Right ventricle myocardium inferior (tissue), 1 donor: ENCODE measurements around the gene TCF7L2. TPM values are rescaled to one million over a fixed set of nuclear protein-coding genes. Genes with fewer than 3 reads are reported as not detected.

Source experiments
- ATAC-seq: fragments of 200-7000 bp; cut with Tn5 transposase; one replicate; pipeline ENCODE4 v1.9.1; 2020; ENCODE audit warnings: mild to moderate bottlenecking, moderate library complexity
- DNase-seq: peaks from one replicate; pipeline ENCODE4 v3.0.0; 2021; ENCODE audit errors: missing footprints
- intact Hi-C: fragments of 100-400 bp; cut with DNase I; formaldehyde crosslinking; loops from one replicate; pipeline ENCODE4 v1.11.0; 2022
- total RNA-seq: library from RNA; stranded (reverse); fragmentation: NEBNext Ultra II Directional; extraction: Animal tissue kit (Norgen Biotek cat#: 25700); gene quantifications from one replicate; pipeline ENCODE4 v1.2.1, GENCODE V29; 2021
- donor health status: DM: no; HTN: yes; CAD: no; lungs with severe emphysema.

The TCF7L2 gene
- total RNA-seq, 1 donor from 2014 or later, result 12.4 TPM

DNA sequence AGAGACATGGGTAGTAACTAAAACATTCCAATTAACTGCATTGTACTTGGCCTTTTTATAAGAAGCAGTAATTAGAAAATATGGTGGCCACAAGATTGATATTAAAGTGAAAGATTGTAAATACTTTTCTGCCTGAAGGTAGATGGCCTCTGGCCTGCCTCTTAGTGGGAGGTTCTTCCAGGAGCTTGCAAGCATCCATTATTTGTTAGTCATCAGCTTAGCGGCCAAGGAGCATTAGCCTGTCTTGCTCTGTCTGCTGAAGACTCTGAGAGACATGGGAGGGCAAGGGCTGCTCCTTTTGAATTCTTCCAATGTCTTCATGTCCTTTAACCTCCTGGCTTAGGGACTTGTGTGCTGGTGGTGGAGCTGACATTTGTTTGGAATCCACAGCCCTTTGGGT, 80.4 kb downstream of the TCF7L2 start:
- intact Hi-C loops, result no loop called here
- DNase-seq (no peak), ATAC-seq (no peak)

DNA sequence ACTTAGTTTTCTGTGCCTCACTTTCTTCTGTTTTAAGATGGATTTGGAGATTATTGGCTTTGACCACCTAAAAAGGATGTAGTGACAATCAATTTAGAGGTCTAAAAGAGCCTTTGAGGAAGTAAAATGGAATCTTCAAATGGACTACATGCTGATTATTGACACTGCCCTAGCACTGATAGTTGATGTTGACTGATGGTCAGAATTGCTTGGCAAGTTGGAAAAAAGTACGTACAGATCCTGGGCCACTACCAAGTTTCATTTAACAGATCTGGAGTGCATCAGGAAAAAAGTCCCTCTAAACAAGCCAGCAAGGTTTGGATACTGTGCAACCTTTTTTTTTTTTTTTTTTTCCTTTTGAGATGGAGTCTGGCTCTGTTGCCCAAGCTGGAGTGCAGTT, 81.1 kb downstream of the TCF7L2 start:
- DNase-seq (no peak), ATAC-seq (no peak)
- intact Hi-C loops, result no loop called here

DNA sequence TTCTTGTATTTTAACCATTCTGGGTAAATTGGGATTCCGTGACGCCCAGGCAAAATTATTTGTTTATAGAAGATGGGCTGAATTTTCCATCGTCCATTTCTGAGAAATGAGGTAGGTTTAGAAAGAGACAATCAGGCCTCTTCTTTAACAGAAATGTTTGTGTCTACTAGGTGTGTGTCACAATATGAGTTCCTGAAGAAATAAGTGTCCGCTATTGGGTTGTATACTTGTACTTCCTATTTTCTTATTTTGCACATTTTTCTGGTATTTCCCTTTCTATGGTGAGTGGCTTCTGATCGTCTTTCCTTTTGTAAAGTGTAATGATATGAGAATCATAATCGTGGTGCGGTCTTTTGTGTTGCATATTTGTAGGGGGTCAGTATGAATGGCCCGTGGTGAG, 83.9 kb downstream of the TCF7L2 start:
- intact Hi-C loops, result no loop called here
- DNase-seq, result no peak
- ATAC-seq, result no peak

DNA sequence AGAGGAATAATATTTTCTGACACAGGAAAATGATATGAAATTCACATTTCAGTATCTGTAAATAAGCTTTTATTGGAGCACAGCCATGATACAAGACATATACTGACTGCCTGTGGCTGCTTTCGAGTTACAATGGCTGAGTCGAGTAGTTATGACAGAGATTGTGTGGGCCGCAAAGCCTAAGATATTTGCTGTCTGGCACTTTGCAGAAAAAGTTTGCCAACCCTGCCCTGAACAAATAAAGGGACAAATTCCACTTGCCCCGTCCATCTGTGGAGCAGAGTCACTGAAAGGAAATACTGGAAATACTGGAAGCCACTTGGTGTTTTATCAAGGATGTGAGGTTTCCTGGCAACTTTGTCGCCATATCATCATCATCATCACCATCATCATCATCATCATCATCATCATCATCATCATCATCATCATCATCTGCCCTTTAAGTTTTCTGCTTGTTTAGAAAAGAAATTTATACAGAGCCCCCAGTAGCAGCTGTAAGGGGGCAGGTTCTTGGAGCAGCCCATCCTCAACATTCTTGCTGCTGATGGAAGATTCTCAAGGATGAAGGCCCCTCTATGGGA, 85.8 kb downstream of the TCF7L2 start:
- intact Hi-C loops, result no loop called here
- ATAC-seq, result no peak
- DNase-seq, result no peak

DNA sequence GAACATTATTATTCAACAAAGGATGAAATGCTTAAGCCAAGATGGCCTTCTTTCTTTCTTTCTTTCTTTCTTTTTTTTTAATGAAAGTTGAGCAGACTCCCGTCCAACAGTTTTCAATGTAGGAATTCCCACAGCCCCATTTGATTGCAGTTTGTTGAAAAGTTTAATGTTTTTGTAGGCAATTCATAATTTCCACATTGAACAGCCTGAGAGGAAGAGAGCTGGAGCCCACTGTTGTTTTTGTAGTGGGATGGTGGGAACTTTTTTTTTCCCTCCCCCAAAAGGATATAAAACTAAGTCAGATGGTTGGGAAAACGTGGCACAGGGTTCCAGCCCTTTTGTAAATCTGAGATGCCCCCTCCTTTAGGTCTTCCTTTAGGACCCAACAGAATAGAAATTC, 86.6 kb downstream of the TCF7L2 start:
- intact Hi-C loops, result no loop called here
- DNase-seq (no peak), ATAC-seq (no peak)

DNA sequence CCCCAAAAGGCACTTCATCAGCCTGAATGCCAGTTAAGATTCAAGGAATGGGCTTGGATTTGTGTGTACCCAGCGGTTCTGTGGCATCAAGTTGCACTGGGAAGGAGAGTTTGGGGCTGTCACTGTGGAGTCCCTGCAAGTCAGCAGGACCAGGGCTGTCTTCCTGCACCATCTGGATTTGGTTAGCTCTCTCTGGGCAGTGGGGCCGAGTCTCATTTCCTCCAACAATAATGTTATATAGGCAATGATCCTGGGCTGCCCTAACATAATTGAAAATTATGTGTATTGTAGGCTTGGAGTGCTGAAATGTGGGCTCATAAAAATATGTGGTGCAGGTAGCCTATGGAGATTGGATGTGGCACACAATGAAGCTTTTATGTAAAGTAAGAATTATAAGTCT, 87.2 kb downstream of the TCF7L2 start:
- DNase-seq, result no peak
- intact Hi-C loops, result no loop called here

DNA sequence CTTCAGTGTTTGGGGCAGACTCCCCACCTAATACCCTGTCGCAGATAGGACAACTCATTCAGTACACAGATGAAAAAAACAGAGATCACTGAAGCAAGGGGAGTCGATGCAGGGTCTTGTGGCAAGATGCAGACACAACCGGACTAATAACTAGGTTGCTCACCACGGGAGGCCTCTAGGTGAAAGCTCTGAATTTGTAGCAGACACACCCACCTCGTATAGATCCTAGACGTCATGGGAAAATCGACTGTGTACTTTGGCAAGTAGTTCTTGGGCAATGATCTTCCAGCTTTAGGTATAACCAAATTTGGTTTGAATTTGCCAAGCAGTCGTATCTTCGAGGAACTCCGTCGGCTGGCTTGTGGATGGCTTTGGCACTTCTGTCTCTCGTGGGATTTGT, 88.1 kb downstream of the TCF7L2 start:
- no peak for DNase-seq
- no peak for ATAC-seq
- intact Hi-C loops, result no loop called here

More for the DNA sequence above, 87.2 kb downstream of the TCF7L2 start:
- no peak for ATAC-seq

DNA sequence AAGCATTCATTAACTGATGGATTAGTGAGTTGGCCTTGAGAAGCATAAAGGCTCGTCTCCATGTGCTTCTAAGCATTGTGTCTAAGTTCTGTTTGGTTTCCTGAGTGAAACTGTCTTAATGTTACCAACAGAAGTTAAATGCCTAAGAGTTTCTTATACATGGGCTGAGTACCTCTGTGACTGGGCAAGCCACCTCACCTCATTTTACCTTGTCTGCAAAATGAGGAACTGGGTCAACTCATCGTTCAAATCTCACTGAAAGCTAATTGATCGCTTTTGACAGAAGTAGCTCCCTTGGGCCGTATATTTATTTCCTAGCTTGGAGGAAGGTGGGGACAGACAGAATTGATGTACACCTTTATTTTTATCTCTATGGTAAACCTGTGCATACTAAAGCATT, 88.9 kb downstream of the TCF7L2 start:
- DNase-seq, result no peak
- no peak for ATAC-seq
- intact Hi-C loops, result no loop called here

DNA sequence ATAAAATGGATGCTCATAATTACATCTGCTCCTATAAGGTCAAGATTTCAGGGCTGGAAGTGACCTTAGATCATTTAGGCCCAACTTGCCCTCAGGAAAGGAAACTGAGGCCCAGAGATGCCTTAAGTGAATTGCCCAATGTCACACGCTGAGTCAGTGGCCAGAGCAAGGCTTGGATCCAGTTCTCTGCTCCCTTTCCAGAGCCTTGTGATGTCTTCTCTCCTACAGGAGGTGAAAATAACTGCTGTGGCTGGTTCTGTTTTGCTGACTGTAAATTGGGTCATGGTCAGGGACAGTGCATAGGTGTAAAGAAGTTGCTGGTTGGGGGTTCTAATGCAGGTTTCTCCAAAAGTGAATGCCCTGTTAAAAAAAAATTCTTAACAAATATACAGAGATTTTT, 91.3 kb downstream of the TCF7L2 start:
- intact Hi-C loops, result no loop called here
- DNase-seq (no peak), ATAC-seq (no peak)

DNA sequence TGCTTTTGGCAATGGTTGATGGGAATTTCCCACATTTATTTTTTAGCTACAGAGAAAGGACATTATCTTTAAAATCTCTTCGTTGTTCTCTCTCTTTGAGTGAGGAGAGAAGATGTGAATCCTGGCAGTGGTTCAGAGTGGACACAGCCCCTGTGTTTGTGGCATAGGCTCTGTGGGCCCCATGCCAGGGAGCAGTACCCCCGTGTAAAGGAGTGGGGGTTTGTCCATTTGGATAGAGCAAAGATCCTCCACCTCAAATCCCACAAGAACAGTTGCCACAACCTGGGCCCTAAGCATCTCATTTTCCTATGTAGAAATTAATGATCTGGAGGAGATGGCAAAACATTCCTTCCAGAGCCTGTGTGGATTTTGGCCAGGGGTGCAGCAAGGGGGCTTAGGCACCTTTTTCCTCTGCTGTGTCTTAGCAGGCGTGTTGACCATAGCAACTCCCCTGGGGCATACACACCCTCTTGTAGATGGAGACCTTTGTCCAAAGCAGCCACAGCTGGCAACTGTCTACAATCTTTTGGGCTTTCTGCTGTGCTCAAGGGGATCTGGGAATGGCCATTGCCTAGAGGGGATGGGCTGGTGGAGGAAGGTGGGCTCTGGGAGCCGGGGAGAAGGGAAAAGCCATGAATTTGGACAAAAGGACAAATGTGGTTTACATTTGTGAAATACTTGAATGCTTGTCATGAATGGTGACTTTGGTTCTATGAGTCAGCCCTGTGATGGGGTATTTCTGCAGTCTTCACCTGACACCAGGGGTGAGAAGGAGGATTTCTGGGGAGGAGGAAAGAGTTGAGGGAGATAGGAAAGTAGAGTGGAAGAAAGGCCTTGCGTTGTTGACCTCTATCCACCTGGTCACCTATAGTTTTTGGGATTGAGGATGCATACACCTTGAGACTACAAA, 92.0 kb downstream of the TCF7L2 start:
- ATAC-seq (no peak), DNase-seq (no peak)
- intact Hi-C loops, result no loop called here

DNA sequence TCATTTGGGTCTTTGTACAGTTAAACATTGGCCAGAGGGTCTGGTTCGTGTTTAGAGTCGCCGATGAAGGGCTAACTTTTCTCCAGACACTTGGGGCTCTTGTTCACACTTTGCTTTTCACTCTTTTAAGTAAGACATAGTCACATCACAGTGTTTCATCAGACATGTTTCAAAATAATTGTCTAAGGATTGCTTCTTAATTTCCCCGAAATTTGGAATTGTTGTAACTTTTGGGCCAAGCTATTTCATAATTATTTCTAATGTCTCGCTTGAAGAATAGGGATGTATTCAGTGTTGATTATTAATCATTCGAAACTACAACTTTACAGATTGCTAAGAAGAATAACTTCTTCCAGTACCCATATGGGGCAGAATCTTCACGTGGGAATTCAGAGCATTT, 92.8 kb downstream of the TCF7L2 start:
- intact Hi-C loops, result no loop called here
- no peak for DNase-seq
- no peak for ATAC-seq

DNA sequence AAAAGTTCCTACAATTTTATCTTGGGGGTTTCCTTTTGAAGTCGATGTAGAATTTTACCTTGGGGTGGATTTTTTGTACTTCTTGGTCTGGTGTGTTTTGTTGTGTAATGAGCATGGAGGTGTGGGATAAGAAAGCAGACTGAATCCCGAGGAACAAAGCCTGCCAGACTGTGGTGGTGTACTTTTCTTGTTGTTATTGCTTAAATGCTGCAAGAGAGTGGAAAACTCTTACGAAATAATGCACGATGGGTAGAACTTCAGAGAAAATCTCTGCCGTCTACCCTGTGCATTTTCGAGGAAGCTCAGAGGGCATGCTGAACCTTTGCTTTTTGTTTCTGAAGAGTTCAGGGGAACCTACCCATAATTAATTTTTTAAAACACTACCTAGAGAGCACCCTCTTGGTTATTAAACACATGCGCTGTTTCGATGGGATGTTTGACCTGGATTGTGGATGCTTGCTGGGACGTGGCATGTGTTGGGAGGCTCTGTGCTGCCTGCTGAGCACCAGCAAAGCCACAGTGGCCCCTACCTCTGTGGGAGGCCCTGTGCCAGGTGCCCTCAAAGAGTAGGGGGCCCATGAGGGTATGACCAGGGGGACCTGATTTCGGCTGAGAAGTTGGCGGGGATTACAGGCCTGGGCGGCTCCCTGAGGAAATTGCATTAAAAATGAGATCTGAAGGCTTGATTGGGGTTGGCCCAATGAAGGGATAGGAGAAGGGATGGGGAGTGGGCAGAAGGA, 94.1 kb downstream of the TCF7L2 start:
- intact Hi-C loops, result no loop called here
- no peak for DNase-seq
- no peak for ATAC-seq

DNA sequence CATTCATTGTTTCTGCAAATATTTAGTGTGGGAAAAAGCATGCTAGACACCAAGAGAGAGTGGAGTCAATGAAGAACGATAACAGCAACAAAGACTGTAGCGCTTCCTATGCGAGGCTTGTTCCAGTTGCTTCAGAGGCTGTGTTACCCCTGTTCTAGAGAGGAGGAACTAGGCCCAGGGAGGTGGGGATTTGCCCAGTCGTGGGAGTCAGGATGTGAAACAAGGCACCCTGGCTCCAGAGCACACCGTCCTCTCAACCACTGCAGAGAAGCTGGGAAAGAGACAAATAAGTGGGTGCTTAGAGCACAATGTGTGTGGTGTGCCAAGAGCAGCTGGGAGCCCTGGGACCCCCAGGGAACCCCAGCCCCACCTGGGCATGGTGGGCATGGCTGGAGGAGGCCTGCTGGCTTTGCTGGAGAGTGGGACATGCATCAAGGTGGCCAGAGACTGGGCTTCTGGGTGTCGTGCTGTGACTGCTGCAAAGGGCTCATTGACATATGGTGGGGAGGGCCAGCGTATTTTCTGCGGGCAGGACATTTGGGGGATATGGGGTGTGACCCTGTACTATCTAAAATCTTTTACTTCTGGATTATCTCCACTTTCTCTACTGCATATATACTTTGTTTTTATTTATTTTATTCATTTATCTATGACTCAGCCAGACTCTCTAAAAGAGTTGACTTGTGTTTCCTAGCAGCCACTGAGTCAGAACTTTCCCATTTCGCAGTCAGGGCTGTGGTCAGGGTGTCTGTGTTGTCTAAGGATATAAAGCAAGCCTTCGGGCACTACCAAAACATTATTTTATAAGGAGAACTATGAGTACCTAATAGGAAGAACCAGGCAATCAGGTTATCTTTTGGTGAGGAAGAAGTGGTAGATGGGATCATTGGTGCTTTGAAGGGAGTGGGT, 95.4 kb downstream of the TCF7L2 start:
- DNase-seq (no peak), ATAC-seq (no peak)
- intact Hi-C loops, result no loop called here

DNA sequence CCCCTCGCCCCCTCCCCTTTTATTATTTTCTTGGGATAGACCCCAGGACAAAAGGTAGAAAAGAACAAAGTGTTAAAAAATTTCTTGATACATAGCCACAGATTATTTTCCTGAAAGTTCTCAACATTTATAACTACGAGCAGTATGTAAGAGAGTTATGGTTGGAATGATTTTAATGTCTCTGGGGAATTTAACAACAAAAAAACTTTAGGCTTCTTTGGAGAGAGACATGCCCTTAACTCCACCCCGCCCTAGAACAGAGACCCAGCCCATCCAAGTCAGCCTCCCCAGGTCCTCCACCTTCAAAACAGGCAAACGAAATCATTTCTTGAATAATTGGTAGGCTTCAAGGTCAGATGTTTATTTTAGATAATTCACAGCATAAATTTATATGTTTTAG, 97.1 kb downstream of the TCF7L2 start:
- intact Hi-C loops, result no loop called here
- ATAC-seq (no peak), DNase-seq (no peak)

DNA sequence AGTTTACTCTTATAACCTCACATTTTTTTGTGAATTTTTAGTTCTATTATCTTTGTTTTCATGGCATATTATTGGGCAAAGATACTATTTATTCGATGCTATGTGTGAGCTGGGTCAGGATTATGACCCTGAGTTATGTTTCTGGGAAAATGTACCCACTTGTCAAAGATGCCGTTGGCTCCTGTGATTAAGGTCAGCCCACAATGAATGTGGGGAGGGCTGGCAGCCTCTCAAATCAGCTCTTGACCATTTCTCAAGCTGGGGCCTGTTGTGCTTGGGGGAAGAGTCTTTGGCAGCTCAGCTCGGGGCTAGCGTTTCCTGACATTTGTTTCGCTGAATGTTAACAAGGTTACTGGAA, 97.5 kb downstream of the TCF7L2 start:
- DNase-seq (no peak), ATAC-seq (no peak)
- intact Hi-C loops, result no loop called here

DNA sequence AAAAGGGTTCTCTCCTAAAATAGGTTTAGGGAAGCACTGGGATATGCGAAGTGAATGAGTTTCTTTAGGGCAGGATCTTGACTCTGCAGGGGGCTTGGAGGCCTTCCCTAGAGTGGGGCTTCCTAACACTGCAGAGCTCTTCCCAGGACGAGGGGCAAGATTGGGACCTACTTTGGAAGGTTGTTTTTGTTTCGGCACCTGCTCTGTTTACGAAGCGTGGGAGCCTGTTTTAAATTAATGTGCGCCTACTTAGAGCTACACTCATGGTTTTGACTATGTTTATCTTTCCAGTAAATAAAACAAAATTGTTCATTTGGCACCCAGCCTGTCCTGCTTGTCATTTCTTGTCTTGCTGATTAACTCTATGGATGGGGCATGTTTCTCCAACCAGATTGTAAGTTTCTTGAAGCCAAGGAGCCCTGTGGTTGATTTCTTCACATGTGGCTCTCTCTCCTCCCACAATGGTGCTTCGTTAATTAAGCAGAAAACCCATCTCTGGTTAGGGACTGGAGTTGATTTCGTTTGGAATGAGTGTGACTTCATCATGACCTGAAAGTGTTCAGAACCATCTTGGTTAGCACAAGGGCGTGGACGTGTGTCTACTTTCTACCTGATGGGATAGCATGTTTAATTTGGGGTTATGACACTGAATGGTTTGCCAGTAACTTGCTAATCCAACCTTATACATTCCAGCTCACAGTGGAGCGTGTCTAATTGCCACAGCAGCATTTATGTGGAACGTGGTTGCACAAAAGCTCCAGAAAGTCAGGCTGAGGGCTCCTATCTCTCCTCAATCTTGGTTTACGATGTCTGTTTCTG, 98.1 kb downstream of the TCF7L2 start:
- intact Hi-C loops, result no loop called here
- ATAC-seq (no peak), DNase-seq (no peak)

DNA sequence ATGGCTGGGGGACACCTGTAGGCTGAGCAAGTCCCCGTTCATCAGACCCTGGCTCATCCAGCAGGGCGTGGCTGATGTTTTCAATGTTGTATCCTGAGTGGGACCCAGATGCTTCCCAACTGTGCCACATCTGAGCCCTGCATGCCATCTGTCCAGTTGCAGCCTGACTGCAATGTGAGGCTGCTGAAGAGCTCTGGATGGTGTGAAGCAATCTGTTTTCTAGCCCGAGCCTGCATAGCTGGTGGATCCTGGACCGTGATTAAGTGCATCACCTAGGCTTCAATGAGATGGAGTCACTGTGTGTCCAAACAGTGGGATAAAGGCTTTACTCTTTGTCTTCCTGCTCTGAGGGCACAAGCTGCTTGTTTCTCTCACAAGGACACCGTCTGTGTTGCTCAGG, 99.8 kb downstream of the TCF7L2 start:
- ATAC-seq, result no peak
- intact Hi-C loops, result no loop called here
- no peak for DNase-seq

DNA sequence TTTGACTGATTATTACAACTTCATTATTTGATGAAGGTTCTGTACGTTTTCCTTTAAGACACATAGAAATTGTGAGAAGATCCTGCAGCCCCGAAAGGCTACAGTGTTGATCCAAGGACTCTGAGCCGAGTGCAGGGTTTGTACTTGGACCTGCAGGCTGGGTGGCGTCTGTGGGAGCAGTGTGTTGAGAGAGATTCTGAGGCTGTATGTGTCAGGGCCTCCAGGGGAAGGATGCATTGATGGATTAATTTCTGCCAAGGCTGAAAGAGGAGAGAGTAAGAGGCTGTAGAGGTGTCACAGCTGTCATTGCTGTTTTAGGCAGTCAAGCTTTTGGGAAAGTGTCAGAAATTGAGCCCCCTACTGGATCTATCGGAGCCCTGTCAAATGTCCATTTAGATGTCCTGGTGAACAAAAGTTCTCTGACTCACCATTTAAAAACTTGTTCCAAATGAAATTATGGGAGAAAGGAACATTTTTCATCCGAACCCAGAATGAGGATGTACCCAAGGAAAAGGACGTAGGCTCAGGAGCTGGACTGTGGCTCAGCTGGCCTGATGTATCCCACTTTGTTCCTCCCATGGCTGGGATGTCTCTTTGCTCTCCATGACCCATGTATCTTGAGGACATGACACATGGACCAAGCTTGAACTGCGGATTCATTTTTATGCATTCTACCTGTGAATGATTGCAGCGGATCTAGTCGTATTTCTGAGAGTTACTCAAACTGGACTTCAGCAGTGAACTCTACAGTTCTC, 102.2 kb downstream of the TCF7L2 start:
- DNase-seq, result no peak
- intact Hi-C loops, result no loop called here

More for the DNA sequence above, 102.2 kb downstream of the TCF7L2 start:
- ATAC-seq, result peak; percentile 56
